Suprapubic skin (tissue), 3 donors: ENCODE measurements around the gene EPB41L4A.

Source experiments
- POLR2AphosphoS5 ChIP-seq, 3 donors: sonication (generic); formaldehyde crosslinking; IDR thresholded peaks; one replicate each; pipeline ENCODE4 v1.6.1; 2017; ENCODE audit warnings: antibody characterized with exemption in 3 of 3
- TF ChIP-seq, protein P1 (sequence below), 2 donors: fragments of 200-600 bp in 1 of 2; fragments of 450-650 bp in 1 of 2; sonication (generic) in 1 of 2; IDR thresholded peaks; one replicate each; pipeline ENCODE4 v1.5.1; 2016 to 2019; ENCODE audit warnings: antibody characterized with exemption in 2 of 2, mild to moderate bottlenecking in 1 of 2, moderate library complexity in 1 of 2

DNA sequence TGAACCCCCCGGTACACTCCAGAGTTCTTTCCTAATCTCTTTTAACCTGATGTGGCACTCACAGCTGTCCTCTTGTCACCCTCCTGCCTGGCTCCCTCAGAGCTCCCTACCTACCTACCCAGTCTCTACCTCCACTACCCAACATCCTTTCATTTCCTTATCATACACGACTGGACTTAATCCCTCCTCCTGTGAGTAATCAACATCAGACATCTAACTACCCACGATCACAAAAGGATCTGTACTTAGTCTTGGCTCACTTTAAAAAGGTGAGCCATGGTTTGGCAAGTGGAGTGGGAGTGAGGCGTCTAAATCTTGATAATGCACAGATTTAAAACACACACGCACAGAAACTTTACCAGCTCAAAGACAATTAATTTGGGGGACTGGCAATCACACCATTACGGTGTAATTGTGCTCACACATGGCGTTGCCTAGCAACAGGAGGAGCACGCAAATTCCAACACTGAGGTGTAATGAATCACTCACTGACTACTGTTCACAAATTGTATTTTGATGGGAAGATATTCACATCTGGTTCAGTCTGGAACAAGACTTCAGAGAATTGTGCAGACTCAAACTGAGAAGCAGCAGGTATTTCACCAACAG, 235.9 kb downstream of the EPB41L4A start:
- TF ChIP-seq, protein P1, sequence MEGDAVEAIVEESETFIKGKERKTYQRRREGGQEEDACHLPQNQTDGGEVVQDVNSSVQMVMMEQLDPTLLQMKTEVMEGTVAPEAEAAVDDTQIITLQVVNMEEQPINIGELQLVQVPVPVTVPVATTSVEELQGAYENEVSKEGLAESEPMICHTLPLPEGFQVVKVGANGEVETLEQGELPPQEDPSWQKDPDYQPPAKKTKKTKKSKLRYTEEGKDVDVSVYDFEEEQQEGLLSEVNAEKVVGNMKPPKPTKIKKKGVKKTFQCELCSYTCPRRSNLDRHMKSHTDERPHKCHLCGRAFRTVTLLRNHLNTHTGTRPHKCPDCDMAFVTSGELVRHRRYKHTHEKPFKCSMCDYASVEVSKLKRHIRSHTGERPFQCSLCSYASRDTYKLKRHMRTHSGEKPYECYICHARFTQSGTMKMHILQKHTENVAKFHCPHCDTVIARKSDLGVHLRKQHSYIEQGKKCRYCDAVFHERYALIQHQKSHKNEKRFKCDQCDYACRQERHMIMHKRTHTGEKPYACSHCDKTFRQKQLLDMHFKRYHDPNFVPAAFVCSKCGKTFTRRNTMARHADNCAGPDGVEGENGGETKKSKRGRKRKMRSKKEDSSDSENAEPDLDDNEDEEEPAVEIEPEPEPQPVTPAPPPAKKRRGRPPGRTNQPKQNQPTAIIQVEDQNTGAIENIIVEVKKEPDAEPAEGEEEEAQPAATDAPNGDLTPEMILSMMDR (IDR thresholded peaks at IDR 0.05), result no peak
- TF ChIP-seq POLR2AphosphoS5 (IDR thresholded peaks at IDR 0.05), result no peak
